ENCODE data around the gene RNASE7.
"Not testable (repeated sequence)": the region's sequence is repeated elsewhere in the genome, so short reads cannot be mapped to it uniquely, and the experiment has no call there.

The RNASE7 gene, protein sequence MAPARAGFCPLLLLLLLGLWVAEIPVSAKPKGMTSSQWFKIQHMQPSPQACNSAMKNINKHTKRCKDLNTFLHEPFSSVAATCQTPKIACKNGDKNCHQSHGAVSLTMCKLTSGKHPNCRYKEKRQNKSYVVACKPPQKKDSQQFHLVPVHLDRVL

DNA sequence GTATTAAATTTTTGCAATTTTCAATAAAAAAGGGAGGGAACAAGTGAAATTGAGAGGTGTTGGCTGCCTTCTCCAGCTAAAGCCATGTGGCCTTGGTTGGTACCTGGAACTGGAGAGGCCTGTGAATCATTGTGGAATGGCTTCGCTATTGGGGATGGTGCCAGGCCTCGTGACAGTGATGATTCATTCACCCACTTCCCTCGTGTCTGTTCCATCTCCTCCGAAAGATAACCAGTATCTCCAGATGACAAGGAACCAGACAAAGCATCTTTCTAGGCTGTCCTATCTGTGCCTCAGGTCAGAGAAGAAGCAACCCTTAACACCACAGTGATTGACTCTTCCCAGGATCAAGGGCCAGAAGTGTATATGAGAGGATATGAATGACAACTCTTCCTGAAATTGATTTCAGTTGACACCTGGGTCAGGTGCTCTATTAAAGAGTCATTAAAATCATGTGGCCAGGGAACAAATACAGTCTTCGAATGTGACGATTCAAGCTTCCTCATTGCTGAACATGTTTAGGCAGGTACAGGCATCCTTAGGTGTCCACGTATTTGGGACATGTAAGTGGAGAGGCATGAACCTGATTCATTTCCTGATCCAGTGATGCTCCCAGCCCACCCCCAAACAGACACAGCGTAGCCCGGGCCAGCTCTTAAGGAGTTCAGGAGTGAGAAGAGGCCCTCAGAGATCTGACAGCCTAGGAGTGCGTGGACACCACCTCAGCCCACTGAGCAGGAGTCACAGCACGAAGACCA, at the start of gene RNASE7:
Gene RNASE7, plus strand, starts transcription at position 687 of the 758 bp plus-strand sequence. CDS start 631 bp downstream, outside the sequence.
- no peak for DNase-seq

DNA sequence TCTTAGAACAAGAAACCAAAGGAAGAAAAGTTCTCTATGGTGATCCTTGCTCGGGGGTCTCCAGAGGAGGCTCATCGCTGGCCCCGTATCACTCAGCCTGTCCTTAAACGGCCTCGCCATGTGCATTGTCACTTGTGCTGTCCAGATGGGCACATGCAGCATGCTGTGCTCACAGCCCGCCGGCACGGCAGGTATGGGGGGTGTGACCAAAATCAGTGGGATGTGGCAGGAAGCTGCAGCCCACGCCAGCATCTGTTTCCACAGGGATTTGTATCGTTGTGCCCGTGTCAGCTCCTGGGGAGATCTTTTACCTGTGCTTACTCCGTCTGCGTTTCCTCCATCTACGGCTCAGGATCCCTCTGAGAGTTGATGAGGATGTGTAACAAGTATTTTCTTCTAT, 45.6 kb upstream of the RNASE7 start:
- DNase-seq: no peak

DNA sequence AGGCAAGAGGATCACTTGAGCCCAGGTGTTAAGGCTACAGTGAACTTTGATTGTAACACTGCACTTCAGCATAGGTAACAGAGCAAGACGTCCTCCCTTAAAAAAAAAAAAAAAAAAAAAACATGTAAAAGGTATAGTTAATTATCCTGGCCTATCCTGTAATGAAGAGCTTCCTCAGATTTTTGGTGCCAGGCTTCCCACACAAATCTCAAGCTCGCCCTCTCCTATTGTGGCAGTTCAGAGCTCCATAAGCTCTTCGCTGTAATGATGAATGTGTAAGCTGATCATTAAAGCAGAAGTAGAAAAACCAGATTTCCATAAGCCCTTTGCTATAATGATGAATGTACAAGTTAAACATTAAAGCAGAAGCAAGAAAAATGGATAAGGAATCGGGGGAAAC, 45.0 kb upstream of the RNASE7 start:
- no peak for DNase-seq

DNA sequence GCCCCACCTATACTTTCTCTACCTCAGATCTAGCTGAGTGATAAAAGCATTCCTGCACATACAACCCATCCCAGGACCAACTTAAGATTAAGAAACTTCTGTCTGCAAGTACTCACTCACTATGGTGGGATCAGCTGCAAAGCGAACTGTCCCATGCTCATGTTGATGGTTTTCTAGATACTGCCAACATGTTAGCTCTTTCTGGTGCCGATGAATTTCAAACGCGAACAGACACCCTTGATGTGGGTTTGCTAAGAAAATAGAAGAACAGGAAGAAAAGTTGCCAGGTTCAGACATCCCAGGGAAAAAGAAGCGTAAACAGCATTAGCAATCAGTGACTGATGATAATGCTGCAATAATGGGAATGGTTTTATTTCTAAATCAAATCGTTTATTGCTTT, 44.6 kb upstream of the RNASE7 start:
- DNase-seq: no peak

DNA sequence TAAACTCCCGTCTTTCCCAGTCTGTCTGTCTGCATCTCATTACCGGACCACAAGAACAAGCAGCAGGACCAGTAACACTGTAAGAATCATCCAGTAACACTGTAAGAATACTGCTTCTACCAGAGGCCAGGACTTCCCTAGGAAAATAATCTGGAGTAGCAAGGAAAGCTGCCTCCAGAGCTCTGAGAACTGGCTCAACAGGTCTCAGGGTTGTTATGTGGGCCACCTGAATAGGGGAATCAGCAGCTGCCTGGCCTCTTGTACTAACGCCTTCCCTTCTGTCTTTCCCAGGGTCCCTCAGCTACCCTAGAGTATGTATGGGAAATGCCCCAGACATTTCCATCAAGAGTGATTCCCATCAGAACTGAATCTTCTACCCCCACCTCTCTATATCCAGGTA, 44.0 kb upstream of the RNASE7 start:
- DNase-seq: no peak

DNA sequence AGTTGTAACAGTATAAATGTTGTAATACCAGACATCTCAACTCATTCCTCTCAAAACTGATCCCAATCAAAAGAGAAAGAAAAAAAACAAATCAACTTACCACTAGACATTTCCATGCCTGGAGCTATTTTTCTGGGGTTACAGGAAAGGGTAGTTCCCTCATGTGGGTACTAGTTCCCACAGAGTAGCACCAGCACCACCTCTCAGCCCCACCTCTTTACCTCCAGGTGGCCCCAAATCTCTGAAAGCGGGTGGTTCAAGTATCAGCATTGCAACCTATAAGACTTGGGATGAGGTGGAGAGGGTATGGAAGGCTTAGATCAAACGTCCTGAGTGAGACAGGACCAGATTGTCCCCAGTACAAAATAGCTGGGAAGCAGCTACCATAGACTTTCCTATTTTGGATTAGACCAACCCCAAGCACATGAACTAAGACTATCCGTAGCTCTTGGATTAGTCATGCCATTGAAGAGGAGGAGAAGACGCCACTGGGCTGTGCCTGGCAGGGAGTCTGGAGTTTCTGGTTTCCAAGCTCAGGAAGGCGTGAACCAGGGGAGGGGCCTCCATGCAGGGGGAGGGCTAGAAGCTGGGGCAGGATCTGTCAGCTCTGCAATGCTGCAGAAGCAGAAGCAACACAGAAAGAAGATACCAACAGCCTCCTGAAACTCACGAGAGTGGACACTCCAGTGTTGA, 43.3 kb upstream of the RNASE7 start, which contains the start of gene SLC39A2:
Gene SLC39A2, plus strand, starts transcription at position 620 of the 693 bp plus-strand sequence. CDS start 154 bp downstream, outside the sequence.
- no peak for DNase-seq

DNA sequence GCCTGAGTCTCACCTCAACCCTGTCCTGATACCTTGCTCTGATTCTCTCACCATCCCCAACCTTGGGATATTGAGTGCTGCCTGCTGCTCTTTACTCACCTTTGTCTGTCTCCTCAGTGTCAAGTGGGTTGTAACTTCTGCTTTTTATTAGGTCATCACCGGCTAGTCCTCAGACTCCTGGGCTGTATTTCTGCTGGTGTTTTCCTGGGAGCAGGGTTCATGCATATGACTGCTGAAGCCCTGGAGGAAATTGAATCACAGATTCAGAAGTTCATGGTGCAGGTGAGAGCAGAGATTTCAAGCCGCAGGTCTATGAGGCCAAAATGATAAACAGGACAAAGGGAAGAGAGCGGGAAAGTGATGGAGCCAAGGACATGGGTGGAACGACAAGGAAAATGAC, 42.6 kb upstream of the RNASE7 start:
- no peak for DNase-seq

DNA sequence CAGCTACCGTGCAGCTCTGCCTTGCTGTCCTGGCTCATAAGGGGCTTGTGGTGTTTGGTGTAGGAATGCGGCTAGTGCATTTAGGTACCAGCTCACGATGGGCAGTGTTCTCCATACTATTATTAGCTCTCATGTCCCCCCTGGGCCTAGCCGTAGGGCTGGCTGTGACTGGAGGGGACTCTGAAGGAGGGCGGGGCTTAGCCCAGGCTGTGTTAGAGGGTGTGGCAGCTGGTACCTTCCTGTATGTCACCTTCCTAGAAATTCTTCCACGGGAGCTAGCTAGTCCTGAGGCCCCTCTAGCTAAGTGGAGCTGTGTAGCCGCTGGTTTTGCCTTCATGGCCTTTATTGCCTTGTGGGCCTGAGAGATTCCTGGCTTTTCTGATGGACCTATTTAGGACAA, 40.9 kb upstream of the RNASE7 start:
- no peak for DNase-seq

DNA sequence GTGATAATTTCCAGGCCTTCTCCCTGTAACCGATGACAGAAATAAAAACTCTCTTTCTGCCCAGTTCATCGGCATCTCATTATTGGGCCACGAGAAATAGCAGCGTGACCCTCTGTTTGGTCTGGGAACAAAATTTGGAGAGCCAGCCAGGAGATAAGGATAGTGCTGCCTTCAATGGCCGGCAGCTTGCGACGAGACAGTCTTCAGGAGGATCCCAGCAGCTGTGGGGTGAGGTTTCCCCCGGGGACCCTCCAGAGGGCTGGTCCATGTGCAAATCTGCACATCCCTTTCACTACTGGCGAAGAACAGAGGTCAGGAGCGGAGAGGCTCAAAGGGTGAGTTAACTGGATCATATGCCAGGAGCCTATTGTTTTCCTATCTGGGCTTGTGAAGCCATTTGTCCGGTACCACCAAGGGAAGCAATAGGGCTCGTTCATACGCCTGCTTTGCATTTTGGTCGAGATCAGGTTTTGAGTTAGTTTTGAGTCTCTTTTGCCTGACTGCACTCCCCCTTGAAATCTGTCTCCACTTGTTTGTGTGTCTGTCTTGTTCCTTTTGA, 38.3 kb upstream of the RNASE7 start:
- no peak for DNase-seq

DNA sequence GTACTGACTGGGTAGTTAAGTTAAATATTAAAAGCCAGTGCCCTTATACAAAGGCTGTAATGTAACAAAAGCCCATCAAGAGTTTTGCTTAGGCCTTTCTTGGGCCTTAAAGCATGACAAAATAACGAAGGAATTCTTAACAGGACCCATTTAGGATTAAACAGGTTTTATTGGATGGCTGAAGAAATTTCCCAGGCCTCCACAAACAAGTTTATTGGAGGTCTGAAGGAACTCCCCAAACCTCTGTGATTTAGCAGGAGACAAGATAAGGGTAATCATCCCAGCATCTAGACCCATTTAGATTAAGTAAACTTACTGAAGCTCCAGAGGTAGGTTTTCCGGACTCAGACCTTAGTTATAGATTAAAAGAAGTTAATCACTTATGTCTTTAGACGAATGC, 32.4 kb upstream of the RNASE7 start:
- DNase-seq: not testable (repeated sequence)

DNA sequence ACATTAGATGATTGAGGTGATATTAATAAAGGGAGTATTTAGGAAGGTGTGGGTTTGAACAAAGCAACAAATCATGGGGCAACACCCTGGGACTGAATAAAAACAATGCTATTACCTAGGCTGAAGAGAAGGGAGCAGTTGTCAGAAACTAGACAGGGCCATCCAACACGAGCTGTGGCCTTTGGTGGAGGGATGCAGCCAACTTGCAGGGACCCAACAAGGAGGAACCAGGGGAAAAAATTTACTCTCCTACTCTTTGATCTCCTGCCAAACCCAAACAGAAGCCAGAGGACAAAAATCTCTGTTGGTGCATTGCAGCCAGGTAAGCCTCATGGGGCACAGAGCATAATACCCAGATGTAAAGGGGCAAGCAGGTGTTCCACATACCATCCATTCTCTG, 31.0 kb upstream of the RNASE7 start:
- no peak for DNase-seq

DNA sequence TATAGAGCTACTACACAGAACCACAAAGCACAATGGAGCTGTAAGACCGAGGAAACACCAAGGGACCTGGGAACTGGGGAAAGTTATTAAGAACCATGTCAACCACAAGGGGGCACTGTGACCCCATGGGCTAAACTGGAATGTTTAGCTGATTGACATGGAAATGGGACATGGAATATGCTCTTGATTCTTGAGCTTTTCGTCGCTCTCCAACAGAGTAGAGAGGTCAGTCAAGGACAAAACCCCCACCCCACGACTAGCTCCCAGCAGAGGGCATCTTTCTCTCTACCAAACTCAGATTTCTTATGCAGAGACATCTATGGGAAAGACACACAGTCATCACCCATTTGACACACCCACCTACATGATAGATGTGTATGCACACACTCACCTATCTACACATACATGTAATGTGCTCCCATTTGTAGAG, 27.4 kb upstream of the RNASE7 start:
- DNase-seq: peak; percentile 82

DNA sequence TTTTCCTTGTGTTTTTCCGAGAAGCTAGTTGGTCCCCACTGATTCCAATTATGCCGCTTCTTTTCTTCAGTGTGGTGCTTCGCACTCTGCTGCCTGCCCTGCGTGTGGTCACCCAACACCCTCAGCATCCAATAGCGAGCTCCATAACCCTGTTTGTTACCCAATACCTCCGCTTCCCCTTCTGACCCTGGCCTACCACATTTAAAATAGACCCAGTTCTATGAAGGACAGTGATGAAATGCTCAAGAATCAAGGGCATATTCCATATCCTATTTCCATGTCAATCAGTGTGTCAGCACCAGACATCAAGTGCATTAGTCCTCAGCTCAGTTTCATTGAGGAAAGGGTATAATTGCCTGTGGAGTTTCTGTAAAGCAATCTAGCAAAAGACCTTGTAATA, 26.9 kb upstream of the RNASE7 start:
- no peak for DNase-seq

DNA sequence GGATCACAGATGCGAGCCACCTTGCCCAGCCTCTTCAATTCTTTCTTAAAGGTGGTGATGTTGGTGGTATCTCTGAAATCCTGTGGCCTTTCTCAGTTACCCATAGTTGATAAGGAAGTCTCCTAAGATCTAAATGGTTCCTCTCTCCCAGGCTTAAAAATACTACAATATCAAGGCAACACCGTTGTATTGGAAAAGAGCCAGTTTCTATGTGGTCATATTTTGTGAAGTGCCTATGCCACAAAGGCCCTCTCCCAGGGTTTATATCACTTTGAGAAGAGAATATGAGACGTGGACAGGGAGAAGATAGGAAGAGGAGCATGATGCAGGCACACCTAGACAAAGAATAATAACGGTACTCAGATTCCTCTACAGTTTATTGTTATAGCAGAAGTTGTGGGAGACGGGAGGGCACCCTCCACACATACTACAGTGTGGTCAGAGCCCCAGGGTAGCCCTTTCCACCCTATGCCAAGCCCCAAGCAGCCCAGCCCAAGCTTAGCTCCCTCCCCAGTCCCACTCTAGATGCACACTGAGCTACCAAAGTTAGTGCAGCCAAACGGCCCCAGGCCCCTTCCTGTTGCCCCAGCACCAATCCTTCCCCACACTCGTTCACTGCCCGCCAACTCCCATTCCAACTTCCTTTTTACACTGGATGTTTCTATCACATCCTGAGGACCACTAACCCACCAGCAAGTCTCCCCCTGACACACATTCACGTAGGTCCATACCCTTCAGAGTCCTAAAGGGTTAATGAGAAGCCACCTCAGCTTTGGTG, 25.6 kb upstream of the RNASE7 start:
- no peak for DNase-seq

DNA sequence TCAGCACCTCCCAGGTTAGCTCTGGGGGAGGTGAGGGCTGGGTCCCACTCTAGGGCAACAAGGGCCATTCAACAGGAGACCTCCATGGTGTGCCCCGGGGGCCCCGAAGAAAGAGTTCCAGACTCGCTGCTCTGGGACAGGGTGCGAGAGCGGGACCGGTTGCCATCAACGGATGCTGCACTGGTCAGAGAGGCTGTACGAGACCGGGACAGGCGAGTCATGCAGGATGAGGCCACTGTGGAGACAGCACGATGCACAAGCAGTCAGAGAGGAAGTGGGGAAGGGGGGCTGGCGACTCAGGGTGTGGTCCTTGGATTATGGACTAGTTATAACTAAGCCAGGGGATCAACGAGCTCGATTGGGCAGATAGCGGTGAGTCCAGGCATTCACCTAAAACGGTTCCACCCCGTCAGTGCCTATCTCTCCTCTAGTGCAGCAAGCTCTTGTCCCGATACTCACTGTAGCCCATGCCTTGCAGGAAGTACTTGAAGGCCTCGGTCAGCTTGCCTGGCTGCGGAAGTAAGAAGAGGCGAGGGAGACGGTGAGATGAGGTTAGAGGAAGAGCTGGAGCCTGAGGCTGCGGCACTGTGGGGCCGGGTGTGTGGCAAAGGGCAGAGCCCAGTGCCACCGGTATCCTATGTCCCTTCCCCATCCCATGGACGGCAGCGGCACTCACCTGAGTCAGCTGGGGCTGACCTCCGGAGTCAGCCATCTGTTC, 24.5 kb upstream of the RNASE7 start:
- DNase-seq: no peak

DNA sequence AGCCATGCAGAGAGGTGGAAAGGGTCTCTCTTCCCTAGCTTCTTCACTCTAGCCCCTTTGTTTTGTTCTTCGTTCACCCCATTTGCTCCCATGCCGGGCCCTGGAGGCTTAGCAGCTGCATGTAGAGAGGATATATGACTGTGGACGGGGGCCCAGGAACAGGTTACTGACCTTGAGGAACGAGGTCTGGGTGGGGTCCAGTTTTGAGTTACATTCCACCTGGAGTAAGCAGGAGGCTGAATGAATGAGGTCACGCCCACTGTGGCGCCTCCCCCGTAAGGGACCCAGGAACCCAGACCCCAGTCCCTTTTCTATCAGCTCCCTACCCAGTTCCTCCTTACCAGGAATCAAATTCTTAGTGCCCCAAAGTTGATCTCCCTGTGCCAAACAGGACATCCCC, 23.9 kb upstream of the RNASE7 start:
- no peak for DNase-seq

DNA sequence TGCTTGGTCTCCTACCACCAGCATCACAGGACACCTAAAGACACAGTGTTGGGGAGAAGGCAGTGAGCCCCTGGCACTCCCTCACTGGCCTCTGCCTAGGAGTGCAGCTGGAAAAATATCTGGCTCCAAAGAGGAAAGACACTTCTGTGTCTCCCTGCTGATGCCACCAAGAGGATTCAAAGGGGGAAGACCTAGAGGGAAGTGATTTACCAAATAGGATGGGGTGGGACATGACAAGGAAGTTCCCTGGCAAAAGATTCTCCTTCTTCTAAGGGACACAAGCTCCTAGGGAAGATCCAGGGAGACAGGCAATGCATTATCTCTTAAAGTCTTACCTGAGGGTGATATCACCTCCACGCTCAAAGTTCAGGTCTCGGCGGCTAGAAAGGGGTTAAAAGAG, 23.4 kb upstream of the RNASE7 start:
- DNase-seq: no peak

DNA sequence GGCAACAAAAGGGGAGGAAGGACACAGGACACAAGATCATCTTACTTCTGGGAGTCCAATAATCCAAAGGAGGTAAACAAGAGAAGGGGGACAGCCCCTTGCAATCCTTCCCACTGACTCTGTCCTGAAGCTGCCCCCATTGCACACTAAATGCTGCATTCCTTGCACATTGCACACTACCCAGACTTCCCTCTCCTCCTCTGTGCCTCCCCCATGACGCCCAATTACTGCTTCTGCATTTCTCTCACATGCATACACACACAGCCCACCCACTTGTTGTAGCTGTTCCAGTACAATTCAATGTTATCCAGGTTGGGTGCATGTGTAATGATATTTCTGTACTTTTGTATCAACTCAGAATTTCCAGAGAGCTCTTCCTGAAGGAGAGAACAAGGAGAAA, 22.8 kb upstream of the RNASE7 start:
- no peak for DNase-seq

DNA sequence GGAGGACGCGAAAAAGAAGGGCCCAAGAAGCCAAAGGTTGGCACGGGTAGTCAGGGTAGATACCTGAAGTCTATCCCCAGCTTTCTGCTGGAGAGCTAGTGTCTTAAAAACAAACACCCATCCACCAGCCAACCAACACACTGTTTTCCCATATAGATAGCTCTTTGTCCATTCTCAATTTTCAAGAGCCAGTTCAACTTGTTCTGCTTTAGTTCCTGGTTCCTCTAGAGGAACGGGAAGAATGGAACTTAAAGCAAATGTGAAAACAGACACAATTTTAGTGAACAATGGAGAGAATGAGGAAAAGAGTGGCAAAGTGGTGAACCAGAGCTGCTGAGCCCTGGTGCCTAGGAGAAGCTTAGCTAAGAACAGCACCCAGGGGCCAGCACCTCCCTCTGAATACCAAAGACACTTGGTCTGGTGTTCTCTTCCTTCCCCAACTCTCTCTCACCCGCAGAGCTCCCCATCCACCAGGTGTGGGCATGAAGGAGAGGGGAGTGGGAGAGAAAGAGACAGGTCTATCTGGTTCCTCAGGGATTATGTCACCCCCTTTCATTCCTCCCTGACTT, 21.1 kb upstream of the RNASE7 start:
- DNase-seq: no peak

DNA sequence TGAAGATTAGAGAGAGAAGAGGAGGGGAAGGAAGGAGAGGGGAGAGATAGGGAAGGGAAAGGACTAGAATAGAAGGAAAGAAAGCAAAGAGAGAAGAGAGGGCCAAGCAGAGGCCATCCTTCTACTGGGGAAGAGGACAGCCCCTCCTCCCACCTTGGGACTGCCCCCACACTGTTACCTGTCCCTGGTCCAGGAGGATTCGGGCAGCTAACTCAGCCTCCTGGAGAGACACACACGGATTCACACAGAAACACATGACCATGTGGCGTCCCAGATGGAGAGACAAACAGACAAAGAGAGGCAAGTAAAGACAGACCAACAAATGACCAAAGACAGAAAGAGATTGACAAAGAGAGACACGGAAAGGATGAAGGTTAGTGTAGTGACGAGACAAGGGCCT, 19.5 kb upstream of the RNASE7 start:
- DNase-seq: no peak

DNA sequence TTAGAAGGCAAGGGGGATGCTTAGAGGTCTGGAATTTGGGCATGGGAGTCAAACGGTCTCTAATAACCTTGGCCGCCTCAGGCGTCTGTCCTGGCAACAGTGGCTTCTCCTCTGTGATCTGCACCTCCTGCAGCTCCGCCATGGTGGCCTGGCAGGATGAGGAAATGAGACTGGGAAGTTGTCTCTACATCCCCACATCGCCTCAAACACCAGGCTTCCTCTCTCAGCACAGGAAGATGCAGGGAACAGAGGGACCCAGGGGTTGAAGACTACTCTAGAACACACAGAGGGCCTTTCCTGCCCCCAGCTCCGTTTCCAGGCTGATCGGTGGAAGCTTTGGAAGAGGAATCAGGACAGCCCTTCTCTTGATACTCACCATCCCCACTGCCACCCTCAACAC, 19.0 kb upstream of the RNASE7 start:
- DNase-seq: no peak
